ENCODE measurements around the gene CAMTA1.
"Not testable (repeated sequence)": the region's sequence is repeated elsewhere in the genome, so short reads cannot be mapped to it uniquely, and the experiment has no call there.

Gene CAMTA1

GRCh38 chr1:7121622-7121988 lies 336.4 kb downstream of the CAMTA1 start:
- no peak for DNase-seq

- DNase-seq, result no peak
Observed at GRCh38 chr1:7127322-7128075, 342.2 kb downstream of the CAMTA1 start.

- DNase-seq, result no peak
Observed at GRCh38 chr1:7128293-7128692, 343.0 kb downstream of the CAMTA1 start.

- no peak for DNase-seq
Observed at GRCh38 chr1:7130127-7130526, 344.9 kb downstream of the CAMTA1 start.

- no peak for DNase-seq
Observed at GRCh38 chr1:7135493-7135892, 350.2 kb downstream of the CAMTA1 start.

GRCh38 chr1:7136166-7136953 lies 351.1 kb downstream of the CAMTA1 start:
- no peak for DNase-seq

- DNase-seq, result no peak
Observed at GRCh38 chr1:7140251-7140650, 355.0 kb downstream of the CAMTA1 start.

GRCh38 chr1:7145947-7146346 lies 360.7 kb downstream of the CAMTA1 start:
- no peak for DNase-seq

GRCh38 chr1:7146710-7147109 lies 361.5 kb downstream of the CAMTA1 start:
- no peak for DNase-seq

- not testable (repeated sequence) for DNase-seq
Observed at GRCh38 chr1:7147581-7148282, 362.5 kb downstream of the CAMTA1 start.

GRCh38 chr1:7149080-7149838 lies 364.0 kb downstream of the CAMTA1 start:
- no peak for DNase-seq

GRCh38 chr1:7150724-7151280 lies 365.5 kb downstream of the CAMTA1 start:
- DNase-seq, result no peak

- DNase-seq, result no peak
Observed at GRCh38 chr1:7151978-7152377, 366.7 kb downstream of the CAMTA1 start.

GRCh38 chr1:7152655-7153054 lies 367.4 kb downstream of the CAMTA1 start:
- no peak for DNase-seq

- no peak for DNase-seq
Observed at GRCh38 chr1:7153464-7153863, 368.2 kb downstream of the CAMTA1 start.

GRCh38 chr1:7159116-7159781 lies 374.0 kb downstream of the CAMTA1 start:
- no peak for DNase-seq

GRCh38 chr1:7168554-7168953 lies 383.3 kb downstream of the CAMTA1 start:
- DNase-seq, result not testable (repeated sequence)

- DNase-seq, result no peak
Observed at GRCh38 chr1:7171168-7171567, 385.9 kb downstream of the CAMTA1 start.

GRCh38 chr1:7171574-7171973 lies 386.3 kb downstream of the CAMTA1 start:
- no peak for DNase-seq

GRCh38 chr1:7172804-7173203 lies 387.6 kb downstream of the CAMTA1 start:
- peak; percentile 24 for DNase-seq

GRCh38 chr1:7174561-7174960 lies 389.3 kb downstream of the CAMTA1 start:
- DNase-seq, result no peak

All from NCI-H526 treated with DMSO at 0.1 percent for 48 hours (cell line).